Muscle layer of colon (tissue), 2 donors: ENCODE results near the gene KAZN.

Experiments
- H3K27ac ChIP-seq: one replicate; pipeline ENCODE4 v1.7.0; 2013; ENCODE audit warnings: low read depth, mild to moderate bottlenecking, low read length, moderate library complexity
- H3K27me3 ChIP-seq, 2 donors: one replicate each; pipeline ENCODE4 v1.7.0; 2013; ENCODE audit warnings: low read length in 2 of 2, mild to moderate bottlenecking in 2 of 2; ENCODE audit not compliant: insufficient read depth in 2 of 2, control insufficient read depth in 1 of 2
- H3K36me3 ChIP-seq: one replicate; pipeline ENCODE4 v1.7.0; 2013; ENCODE audit warnings: mild to moderate bottlenecking, low read length; ENCODE audit not compliant: insufficient read depth
- H3K4me1 ChIP-seq: one replicate; pipeline ENCODE4 v1.7.0; 2013; ENCODE audit warnings: mild to moderate bottlenecking, low read length; ENCODE audit not compliant: insufficient read depth
- H3K4me3 ChIP-seq, 2 donors: one replicate each; pipeline ENCODE4 v1.7.0; 2013; ENCODE audit warnings: low read length in 2 of 2, low read depth in 1 of 2, mild to moderate bottlenecking in 1 of 2, moderate library complexity in 1 of 2
- H3K9ac ChIP-seq: one replicate; pipeline ENCODE4 v1.7.0; 2013; ENCODE audit warnings: low read length
- H3K9me3 ChIP-seq: one replicate; pipeline ENCODE4 v1.7.0; 2013; ENCODE audit warnings: mild to moderate bottlenecking, low read length
- donor health status: abdominal sarcoma.
- donor health status: Adenocarcinoma of cecum.

KAZN gene

DNA sequence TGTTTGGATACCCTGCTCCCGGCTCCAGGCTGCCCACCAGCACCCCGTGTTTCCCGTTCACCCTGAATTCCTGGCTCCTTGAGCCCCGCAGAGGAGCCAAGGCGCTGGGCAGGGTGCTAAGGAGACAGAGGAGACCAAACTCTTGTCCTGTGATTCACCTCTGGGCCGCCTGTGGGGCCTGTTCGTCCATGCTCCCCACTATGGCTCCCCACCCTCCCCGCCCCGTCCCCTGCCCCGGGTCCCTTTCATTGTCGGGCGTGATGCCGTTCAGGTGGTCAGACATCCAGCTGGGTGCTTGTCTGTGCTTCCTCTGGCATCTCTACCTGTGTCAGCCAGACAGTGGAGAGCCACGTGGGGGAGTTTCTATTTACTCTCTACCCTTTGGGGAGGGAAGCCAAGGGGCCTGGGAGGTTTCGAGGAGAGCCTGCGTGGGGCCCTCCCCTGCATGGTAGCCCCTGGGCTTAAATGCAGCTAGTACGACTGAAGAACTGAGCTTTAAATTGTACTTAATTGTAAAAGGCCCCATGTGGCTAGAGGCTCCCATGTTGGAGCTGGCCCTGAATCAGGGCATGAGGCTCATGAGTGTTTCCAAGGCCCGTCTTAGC is 333.7 kb downstream of the KAZN start:
- Histone ChIP-seq H3K4me3 (no peak overlapping the region), H3K27ac (no peak overlapping the region), H3K36me3 (no peaks in the 10 kb centered on the region), H3K4me1 (peaks cover 7% of the 10 kb centered on the region), H3K9me3 (no peaks in the 10 kb centered on the region), H3K9ac (no peak overlapping the region), H3K27me3 (no peaks in the 10 kb centered on the region)

DNA sequence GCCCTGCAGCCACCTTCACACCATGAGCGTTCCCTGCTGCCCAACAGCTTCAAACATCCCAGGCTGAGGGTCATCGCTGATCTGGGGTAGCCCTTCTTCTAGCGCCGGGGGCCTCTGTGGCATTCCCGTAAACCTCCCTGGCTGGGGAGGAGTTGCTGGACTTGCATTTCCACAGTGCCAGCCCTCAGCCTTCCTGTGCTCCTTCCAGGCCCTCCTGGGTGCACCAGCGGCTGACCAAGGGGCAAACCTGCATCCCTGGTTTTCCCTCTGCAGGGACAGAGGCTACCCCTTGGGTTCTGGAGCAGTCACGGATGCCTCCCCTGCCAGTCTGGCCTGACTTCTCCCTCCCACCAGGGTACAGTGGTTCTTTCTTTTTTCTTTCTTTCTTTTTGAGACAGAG is 336.4 kb downstream of the KAZN start:
- H3K9ac ChIP-seq = no peak overlapping the region

DNA sequence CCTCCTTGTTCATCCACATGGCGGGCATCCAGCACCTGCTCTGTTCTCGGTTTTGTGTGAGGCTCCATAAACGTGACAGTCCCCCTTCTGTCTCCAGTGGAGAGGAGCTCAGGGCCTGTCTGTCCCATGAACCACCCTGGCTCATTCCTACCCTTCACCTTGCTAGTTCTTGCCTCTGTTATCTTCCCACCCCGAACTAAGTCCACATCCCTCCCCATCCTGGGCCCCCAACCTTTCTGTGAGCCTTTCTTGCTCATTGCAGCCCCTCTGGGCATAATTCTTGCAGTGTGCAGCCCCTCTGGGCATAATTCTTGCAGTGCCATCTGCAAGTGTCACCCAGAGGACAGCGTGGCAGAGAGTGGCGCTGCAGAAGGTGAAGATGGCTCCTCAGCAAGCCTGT is 338.3 kb downstream of the KAZN start:
- H3K9me3 ChIP-seq = no peaks in the 10 kb centered on the region
- no peaks in the 10 kb centered on the region for H3K4me1 ChIP-seq
- H3K27ac ChIP-seq = no peak overlapping the region
- H3K9ac ChIP-seq = no peak overlapping the region
- no peaks in the 10 kb centered on the region for H3K27me3 ChIP-seq
- H3K4me3 ChIP-seq = no peak overlapping the region
- H3K36me3 ChIP-seq = no peaks in the 10 kb centered on the region

More for the DNA sequence above, 336.4 kb downstream of the KAZN start:
- Histone ChIP-seq H3K27ac (no peak overlapping the region), H3K27me3 (no peaks in the 10 kb centered on the region), H3K9me3 (no peaks in the 10 kb centered on the region), H3K4me1 (peaks cover 3% of the 10 kb centered on the region), H3K4me3 (no peak overlapping the region), H3K36me3 (no peaks in the 10 kb centered on the region)

DNA sequence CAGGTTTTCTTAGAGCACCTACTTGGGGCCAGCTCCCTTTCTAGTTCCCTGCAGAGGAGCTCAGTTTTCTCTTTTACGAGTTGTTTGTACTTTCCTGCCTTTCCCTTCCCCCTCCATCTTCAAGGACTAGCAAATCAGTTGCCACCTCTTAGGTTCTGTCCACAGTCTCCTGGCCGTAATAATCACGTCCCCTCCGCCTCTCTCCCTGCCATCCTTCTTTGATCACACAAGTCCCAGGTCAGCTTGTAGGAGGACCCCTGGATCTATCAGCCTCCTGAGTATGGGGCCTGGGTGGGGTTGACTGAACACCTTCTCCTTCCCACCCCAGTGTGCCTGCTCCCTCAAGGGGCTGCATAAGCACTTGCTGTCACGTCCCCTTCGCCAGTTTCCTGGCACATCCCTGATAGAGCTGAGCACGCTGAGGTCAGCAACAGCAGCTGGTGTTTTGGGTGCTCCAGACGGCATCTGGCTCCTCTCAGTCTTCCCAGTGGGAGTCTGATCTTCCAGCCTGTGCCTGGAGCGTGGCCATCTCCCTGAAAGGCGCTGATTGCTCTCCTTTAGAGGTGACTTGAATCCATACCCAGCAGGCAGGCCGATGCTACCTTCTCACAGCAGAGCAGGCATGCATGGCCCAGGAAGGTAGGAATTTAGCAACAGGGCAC is 338.9 kb downstream of the KAZN start:
- H3K36me3 ChIP-seq = no peaks in the 10 kb centered on the region
- H3K4me3 ChIP-seq = no peak overlapping the region
- H3K27ac ChIP-seq = no peak overlapping the region
- no peak overlapping the region for H3K9ac ChIP-seq
- H3K4me1 ChIP-seq = peaks cover 3% of the 10 kb centered on the region
- H3K9me3 ChIP-seq = no peaks in the 10 kb centered on the region
- no peaks in the 10 kb centered on the region for H3K27me3 ChIP-seq

DNA sequence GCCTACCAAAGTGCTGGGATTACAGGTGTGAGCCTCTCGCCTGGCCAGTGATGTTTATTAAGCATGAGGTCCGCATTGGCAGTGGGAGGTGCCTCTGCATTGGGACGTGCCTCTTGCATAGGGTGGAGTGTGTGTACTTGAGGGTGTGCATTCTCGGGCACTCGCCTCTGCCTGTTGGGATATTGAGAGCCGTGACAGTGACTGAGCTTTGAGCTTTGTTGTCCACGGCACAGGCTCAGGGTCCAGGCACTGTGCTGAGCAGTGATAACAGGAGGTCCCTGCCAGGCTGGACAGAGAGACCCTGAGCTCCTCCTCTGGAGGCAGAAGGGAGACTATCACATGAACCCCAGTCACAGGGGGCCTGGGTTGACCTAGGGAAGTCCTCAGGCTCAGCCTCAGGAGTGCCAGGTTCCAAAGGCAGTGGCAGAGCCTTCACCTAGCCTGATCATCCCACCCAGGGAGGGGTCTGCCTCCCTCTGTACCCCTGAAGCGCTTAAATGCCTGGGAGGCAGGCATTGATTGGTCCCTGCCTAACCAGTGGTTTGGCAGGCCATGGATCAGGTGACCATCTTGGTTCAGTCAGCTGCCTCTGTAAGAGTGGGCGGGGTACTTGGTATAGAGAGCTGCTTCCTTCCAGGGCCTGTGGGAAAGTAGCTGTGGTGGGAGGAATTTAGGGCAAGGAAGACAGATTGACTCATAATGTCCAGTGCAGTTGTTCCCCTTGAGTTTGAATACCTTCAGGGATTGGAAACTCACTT is 341.2 kb downstream of the KAZN start:
- Histone ChIP-seq H3K9ac (no peak overlapping the region), H3K36me3 (no peaks in the 10 kb centered on the region), H3K4me3 (no peak overlapping the region), H3K27ac (no peak overlapping the region), H3K9me3 (no peaks in the 10 kb centered on the region), H3K27me3 (no peaks in the 10 kb centered on the region), H3K4me1 (peaks cover 14% of the 10 kb centered on the region)

DNA sequence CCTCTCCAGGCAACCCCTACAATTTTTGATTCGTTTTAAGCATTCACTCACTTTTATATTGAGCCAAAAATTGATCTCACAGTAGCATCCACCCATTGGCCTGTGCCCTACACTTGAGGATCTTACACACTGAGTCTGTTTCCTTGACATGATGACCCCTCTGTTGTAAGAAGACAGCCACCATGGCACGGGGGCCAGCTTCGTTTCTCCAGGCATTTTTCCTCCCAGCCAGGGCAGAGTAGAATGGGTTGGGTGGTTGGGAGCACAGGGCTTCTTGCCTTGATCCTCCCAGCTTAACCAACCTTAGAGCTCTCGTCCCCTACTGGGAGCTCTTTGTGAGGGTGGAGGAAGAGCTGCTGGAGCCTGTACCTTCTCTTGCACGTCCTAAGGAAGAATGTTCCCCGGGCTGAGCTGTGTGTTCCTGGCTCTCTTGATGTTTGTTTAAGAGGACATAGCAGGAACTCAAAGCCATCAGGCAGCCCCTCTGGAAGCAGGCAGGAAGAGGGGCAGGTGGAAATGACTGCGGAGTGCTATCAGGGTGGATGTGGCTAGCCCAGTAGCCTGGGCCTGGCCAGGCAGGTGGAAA is 341.9 kb downstream of the KAZN start:
- H3K4me3 ChIP-seq = no peak overlapping the region
- no peak overlapping the region for H3K27ac ChIP-seq
- H3K9ac ChIP-seq = no peak overlapping the region
- H3K4me1 ChIP-seq = peaks cover 19% of the 10 kb centered on the region
- no peaks in the 10 kb centered on the region for H3K27me3 ChIP-seq
- no peaks in the 10 kb centered on the region for H3K36me3 ChIP-seq
- H3K9me3 ChIP-seq = no peaks in the 10 kb centered on the region

DNA sequence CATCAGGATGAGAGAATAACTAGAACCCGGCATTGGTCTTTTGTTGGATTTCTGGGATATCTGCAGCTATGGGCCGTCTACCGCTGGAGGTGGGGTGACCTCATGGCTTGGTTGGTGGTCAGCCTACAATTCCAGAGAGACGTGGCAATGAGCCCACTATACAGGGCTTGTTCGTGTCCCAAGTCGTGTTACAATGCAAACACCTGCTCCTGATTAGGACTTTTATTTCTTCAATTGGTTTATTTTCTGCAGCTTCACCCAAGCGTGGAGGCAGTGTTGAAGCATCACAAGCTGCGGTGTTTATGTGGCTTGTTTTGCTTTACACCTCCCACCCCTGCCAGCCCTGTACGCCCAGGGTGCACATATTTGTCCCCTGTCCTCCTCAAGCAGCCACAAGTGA is 343.4 kb downstream of the KAZN start:
- H3K9ac ChIP-seq = no peak overlapping the region
- no peaks in the 10 kb centered on the region for H3K36me3 ChIP-seq
- no peak overlapping the region for H3K4me3 ChIP-seq
- no peaks in the 10 kb centered on the region for H3K27me3 ChIP-seq
- no peaks in the 10 kb centered on the region for H3K9me3 ChIP-seq
- peaks cover 25% of the 10 kb centered on the region for H3K4me1 ChIP-seq
- no peak overlapping the region for H3K27ac ChIP-seq

DNA sequence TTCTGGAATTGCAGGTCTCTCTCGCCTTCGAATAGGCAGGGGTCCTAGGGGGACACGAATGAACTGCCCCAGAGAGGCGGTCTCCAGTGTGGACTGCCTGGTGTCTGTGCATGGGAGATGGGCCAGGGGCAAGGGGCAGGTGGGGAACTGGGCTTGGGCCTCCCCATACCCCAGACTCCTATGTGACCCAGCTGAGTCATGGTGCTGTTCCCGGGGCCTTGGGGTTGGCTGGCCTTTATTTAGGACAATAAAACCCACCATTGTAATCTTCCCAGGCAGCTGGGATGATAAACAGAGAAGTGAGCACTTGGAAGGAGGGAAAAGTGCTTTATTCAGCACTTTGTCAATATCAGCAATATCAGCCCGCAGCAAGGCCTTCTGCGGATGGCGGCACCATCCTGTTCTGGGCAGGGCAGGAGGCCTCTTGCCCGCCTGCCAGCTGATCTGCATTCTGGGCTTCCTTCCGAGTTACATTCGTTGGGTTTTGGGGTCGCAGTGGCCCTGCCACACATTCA is 346.0 kb downstream of the KAZN start:
- Histone ChIP-seq H3K4me1 (peaks cover 25% of the 10 kb centered on the region), H3K9ac (no peak overlapping the region)

DNA sequence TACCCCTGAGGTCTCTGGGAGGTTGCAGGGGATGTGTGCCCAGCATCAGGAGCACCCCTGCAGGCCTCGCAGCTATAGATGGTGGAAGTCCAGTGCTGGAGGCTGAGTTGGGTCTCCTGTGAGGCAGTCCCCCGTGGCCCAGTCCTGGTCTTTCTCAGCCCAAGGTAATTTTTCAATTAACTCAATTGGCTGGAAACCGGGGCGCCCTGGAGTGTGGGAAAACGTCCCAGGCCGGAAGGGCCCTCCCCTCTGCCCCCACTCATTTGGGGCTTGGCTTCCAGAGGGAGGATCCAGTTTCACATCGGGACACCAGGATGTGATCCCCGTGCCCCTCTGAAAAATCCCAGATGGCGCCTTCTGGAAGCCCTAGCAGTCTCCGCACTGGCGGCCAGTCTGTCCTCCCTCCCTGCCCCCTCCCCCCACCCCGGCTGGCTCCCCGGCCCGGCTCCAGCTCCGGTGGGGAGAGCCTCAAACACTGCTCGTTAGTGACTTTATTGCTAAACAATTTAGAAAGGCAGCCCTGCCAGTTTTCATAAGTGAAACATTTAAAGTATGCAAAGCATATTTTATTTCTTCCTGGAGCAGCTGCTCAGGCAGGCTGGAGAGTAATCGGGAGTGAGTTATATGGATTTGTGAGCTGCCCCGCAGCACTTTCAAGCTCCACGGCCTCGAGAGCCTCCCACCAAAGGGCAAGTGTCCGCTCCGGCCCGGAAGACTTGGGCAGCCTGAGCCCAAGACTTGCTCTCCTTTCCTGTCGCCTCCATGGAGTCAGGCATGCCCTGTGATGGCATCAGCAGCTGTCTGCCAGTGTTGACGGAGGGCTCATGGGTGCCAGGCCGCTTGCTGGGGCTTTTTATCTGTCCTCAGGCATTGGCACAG is 346.9 kb downstream of the KAZN start:
- Histone ChIP-seq H3K9ac (no peak overlapping the region), H3K4me3 (peak overlapping the region in 1 of 2 donors; percentile 37), H3K27me3 (no peaks in the 10 kb centered on the region), H3K9me3 (no peaks in the 10 kb centered on the region), H3K27ac (peak overlapping the region; percentile 87), H3K36me3 (no peaks in the 10 kb centered on the region), H3K4me1 (peaks cover 25% of the 10 kb centered on the region)

More for the DNA sequence above, 346.0 kb downstream of the KAZN start:
- Histone ChIP-seq H3K36me3 (no peaks in the 10 kb centered on the region), H3K27me3 (no peaks in the 10 kb centered on the region), H3K4me3 (no peak overlapping the region), H3K27ac (peak overlapping the region; percentile 4), H3K9me3 (no peaks in the 10 kb centered on the region)

DNA sequence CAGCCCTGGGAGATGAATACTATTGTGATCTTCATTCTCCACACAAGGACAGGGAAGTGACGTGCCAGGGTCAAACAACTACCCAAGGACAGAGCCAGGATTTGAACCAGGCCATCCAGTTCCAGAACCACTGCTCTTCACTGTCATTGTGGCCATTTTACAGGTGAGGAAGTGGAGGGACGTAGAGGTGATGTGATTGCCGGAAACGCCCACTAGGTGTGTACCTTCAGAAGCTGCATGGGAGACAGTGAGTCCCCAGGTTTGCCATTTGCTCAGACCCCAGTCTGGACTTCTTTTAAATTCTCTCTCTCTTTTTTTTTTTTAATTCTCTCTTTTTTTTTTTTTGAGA is 347.5 kb downstream of the KAZN start:
- peak overlapping the region in 1 of 2 donors; percentile 37 for H3K4me3 ChIP-seq
- H3K9me3 ChIP-seq = no peaks in the 10 kb centered on the region
- peak overlapping the region; percentile 87 for H3K27ac ChIP-seq
- H3K36me3 ChIP-seq = no peaks in the 10 kb centered on the region
- H3K9ac ChIP-seq = no peak overlapping the region
- H3K27me3 ChIP-seq = no peaks in the 10 kb centered on the region
- H3K4me1 ChIP-seq = peaks cover 25% of the 10 kb centered on the region
